OCI-LY7 (cell line): ENCODE data around the gene CARD19. TPM values are rescaled to one million over a fixed set of nuclear protein-coding genes. Genes with fewer than 3 reads are reported as not detected.

Source experiments
- BruUV-seq: library from RNA; stranded (reverse); fragments of 400-500 nt; replicated peaks from 2 replicates; lab custom pipeline; 2021; lab: Mats Ljungman, UMichigan
- CTCF ChIA-PET: fragments of 300-600 bp; sonication (Branson Sonifier 250); formaldehyde crosslinking; loops from one replicate; lab custom pipeline; 2022; ENCODE audit warnings: antibody characterized with exemption; ENCODE audit not compliant: unreplicated experiment; lab: Charles Lee
- POLR2A ChIA-PET: fragments of 300-600 bp; sonication (Branson Sonifier 250); formaldehyde crosslinking; loops from one replicate; lab custom pipeline; 2022; ENCODE audit warnings: antibody characterized with exemption; lab: Charles Lee
- DNase-seq: peaks from one replicate; pipeline ENCODE4 v3.0.0-alpha.2; 2015; ENCODE audit warnings: low spot score
- H2AFZ ChIP-seq: fragments of 200-600 bp; sonication (generic), shearing (Covaris generic); 2 replicates; pipeline ENCODE4 v1.6.1; 2014; ENCODE audit warnings: mild to moderate bottlenecking, antibody characterized with exemption, low read length, moderate library complexity
- H3K27ac ChIP-seq: fragments of 200-600 bp; sonication (generic); 2 replicates; pipeline ENCODE4 v1.5.1; 2014; ENCODE audit warnings: mixed run types, low read depth, mild to moderate bottlenecking, moderate library complexity, low read length, inconsistent platforms; ENCODE audit not compliant: poor library complexity, severe bottlenecking
- H3K36me3 ChIP-seq: fragments of 200-600 bp; sonication (generic); 2 replicates; pipeline ENCODE4 v1.6.1; 2014; ENCODE audit warnings: mild to moderate bottlenecking, antibody characterized with exemption, low read length, moderate library complexity, mixed read lengths; ENCODE audit not compliant: insufficient read depth
- H3K4me1 ChIP-seq: fragments of 200-600 bp; sonication (generic); 2 replicates; pipeline ENCODE4 v1.5.1; 2014; ENCODE audit warnings: mild to moderate bottlenecking, low read length; ENCODE audit not compliant: insufficient read depth, poor library complexity, severe bottlenecking
- H3K4me2 ChIP-seq: fragments of 200-600 bp; sonication (generic); 2 replicates; pipeline ENCODE4 v1.6.1; 2014; ENCODE audit warnings: mild to moderate bottlenecking, low read length
- H3K4me3 ChIP-seq: fragments of 200-600 bp; sonication (generic); 2 replicates; pipeline ENCODE4 v1.5.1; 2014; ENCODE audit warnings: mild to moderate bottlenecking, low read depth, low read length; ENCODE audit not compliant: poor library complexity, severe bottlenecking
- H3K79me2 ChIP-seq: fragments of 200-600 bp; sonication (generic); 2 replicates; pipeline ENCODE4 v1.6.1; 2016; ENCODE audit warnings: low read depth, mild to moderate bottlenecking, low read length, moderate library complexity, mixed read lengths; ENCODE audit not compliant: insufficient read depth
- H3K9me2 ChIP-seq: fragments of 200-600 bp; sonication (generic); 2 replicates; pipeline ENCODE4 v1.6.1; 2016; ENCODE audit warnings: mild to moderate bottlenecking, low read length, mixed read lengths; ENCODE audit not compliant: insufficient read depth
- H3K9me3 ChIP-seq: fragments of 200-600 bp; sonication (generic); 2 replicates; pipeline ENCODE4 v1.6.1; 2014; ENCODE audit warnings: mild to moderate bottlenecking, mixed run types, low read length, mixed read lengths
- H4K20me1 ChIP-seq: fragments of 200-600 bp; sonication (generic); 2 replicates; pipeline ENCODE4 v1.6.1; 2014; ENCODE audit warnings: mild to moderate bottlenecking, antibody characterized with exemption, low read length, moderate library complexity, mixed read lengths; ENCODE audit not compliant: insufficient read depth
- EZH2phosphoT487 ChIP-seq: fragments of 200-600 bp; sonication (generic); IDR thresholded peaks from 2 replicates; pipeline ENCODE4 v1.6.1; 2018; ENCODE audit warnings: low read depth, borderline replicate concordance, mild to moderate bottlenecking, mixed run types, antibody characterized with exemption, low read length, moderate library complexity, mixed read lengths
- intact Hi-C: fragments of 100-400 bp; cut with micrococcal nuclease; formaldehyde crosslinking; loops from one replicate; pipeline ENCODE4 v1.10.0; 2022; ENCODE audit not compliant: unreplicated experiment
- total RNA-seq, 2 experiments: library from RNA; depleted of rRNA in 1 of 2; stranded (reverse); fragments of >200 nt in 1 of 2; shearing (Covaris generic) in 1 of 2; gene quantifications; 2 replicates each; pipeline ENCODE4 v1.2.3, GENCODE V29; 2014 to 2022
- TF ChIP-seq, protein P1 (sequence below): fragments of 200-600 bp; sonication (generic); conservative IDR thresholded peaks from 2 replicates; pipeline ENCODE4 v1.5.1; 2014; ENCODE audit warnings: mild to moderate bottlenecking, antibody characterized with exemption, low read length, moderate library complexity, mixed read lengths

Gene CARD19
- total RNA-seq, 2 experiments from 2014 or later = 15.8 to 26.8 TPM

DNA sequence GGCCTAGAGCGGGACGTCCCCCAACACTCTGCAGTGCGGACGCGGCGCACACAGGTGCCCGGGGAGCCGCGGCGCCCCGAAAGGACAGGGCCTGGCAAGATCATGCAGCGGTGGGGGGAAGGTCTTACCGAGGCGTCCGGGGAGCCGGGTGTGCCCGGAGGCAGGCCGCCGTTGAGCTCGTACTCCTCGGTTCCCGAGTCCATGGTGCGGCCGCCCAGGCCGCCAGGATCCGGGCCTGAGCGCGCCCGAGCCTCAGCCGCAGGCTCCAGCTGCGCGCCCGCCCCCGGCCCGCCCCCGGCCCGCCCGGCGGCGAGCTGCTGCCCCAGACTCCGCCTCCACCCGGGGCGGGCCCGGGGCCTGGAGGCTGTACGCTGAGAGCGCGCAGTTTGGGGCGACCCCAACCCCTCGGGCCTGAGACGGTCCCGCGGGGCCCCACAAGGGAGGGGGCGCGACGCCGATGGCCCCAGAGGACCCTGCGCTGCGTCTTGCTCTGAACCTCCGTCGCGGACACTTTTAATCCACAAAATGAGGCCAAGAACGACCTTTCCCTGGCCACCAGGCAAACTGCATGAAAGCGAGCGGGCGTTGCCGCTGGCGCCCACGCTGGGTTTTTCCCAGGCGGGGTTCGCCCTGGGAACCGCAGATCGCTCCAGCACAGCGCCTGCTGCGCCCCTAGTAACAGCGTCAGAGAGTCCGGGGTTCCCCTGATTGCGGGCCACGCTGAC, 38.2 kb downstream of the CARD19 start, which contains the start of gene NINJ1:
Gene NINJ1 (minus strand): TSS at position 237 of the 725 bp plus-strand sequence. CDS start 34 bp downstream, at position 203.
- no peaks in the 10 kb centered on the region for H3K9me2 ChIP-seq
- H3K79me2 ChIP-seq = no peaks in the 10 kb centered on the region
- H3K4me2 ChIP-seq = peak within 1 kb of the TSS; percentile 96
- no TSS peak for BruUV-seq
- intact Hi-C loops = no loop called here
- H4K20me1 ChIP-seq = no peaks in the 10 kb centered on the region
- POLR2A ChIA-PET = interaction anchor here (0.6 to 1.6 kb wide), 2 partner anchors 12 to 27 kb away, joined by 3 read pairs; no protein-coding TSS in a partner anchor
- no peaks in the 10 kb centered on the region for H3K9me3 ChIP-seq
- peak within 1 kb of the TSS; percentile 83 for H2AFZ ChIP-seq
- CTCF ChIA-PET = interaction anchor here (0.6 to 0.8 kb wide), 3 partner anchors 9 to 39 kb away, joined by 3 to 6 read pairs (median 3); no protein-coding TSS in a partner anchor
- no peaks in the 10 kb centered on the region for H3K36me3 ChIP-seq
- peaks cover 43% of the 10 kb centered on the region for H3K4me1 ChIP-seq
- H3K4me3 ChIP-seq = peak within 1 kb of the TSS; percentile 83
- H3K27ac ChIP-seq = no peak within 1 kb of the TSS
- DNase-seq = peak; percentile 79
- TF ChIP-seq, protein P1, sequence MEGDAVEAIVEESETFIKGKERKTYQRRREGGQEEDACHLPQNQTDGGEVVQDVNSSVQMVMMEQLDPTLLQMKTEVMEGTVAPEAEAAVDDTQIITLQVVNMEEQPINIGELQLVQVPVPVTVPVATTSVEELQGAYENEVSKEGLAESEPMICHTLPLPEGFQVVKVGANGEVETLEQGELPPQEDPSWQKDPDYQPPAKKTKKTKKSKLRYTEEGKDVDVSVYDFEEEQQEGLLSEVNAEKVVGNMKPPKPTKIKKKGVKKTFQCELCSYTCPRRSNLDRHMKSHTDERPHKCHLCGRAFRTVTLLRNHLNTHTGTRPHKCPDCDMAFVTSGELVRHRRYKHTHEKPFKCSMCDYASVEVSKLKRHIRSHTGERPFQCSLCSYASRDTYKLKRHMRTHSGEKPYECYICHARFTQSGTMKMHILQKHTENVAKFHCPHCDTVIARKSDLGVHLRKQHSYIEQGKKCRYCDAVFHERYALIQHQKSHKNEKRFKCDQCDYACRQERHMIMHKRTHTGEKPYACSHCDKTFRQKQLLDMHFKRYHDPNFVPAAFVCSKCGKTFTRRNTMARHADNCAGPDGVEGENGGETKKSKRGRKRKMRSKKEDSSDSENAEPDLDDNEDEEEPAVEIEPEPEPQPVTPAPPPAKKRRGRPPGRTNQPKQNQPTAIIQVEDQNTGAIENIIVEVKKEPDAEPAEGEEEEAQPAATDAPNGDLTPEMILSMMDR = no peak
- TF ChIP-seq EZH2phosphoT487 = no peak

DNA sequence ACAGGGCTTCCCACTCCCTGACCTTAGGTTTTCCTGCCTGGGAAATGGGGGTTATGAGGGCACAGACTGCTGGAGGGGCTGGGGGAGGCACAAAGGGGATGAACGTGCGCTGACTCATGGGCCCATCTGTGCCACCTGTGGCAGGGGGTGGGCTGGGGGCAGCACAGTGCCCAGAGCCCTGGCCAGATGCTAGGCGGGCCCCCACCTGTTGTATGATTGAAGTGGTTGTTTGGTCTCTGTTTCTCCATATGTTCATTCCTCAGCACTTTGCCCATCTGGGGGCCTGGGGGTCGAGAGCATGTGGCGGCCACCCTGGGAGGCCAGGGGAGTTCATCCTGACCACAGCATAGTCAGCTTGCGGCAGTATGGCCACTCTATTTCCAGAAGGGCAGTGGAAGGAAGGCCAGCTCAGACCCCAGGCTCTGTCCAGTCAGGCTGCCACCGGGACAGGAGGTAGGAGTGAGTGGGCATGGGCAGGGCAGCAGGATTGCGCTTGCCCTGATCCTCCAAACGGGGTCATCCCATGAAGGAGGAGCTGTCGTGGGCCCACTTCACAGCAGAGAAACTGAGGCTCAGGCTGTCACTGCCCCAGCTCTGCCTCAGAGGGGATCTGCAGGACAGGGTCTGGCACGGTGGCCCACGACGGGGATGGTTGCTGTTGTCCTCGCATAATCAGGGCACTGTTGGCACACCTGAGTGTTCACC, 38.9 kb downstream of the CARD19 start:
- ChIA-PET CTCF (interaction anchor here (0.7 kb wide), 1 partner anchor 1048 kb away, joined by 6 read pairs; no protein-coding TSS in a partner anchor), POLR2A (interaction anchor here (1.6 kb wide), 1 partner anchor 11 kb away, joined by 3 read pairs; no protein-coding TSS in a partner anchor)
- H3K4me2 ChIP-seq = peak overlapping the region; percentile 96
- H3K4me3 ChIP-seq = peak overlapping the region; percentile 83
- peak overlapping the region; percentile 83; the same call in 1 of the 2 replicates for H2AFZ ChIP-seq
- H3K9me2 ChIP-seq = no peaks in the 10 kb centered on the region
- H4K20me1 ChIP-seq = no peaks in the 10 kb centered on the region
- H3K27ac ChIP-seq = no peak overlapping the region
- no TSS peak for BruUV-seq
- H3K4me1 ChIP-seq = peaks cover 50% of the 10 kb centered on the region
- no peaks in the 10 kb centered on the region for H3K9me3 ChIP-seq
- TF ChIP-seq EZH2phosphoT487 = no peak
- TF ChIP-seq, protein P1 = no peak
- H3K79me2 ChIP-seq = no peaks in the 10 kb centered on the region
- no peak for DNase-seq
- intact Hi-C loops = loop anchor here (5.0 kb wide), 1 partner anchor 73 kb away; no protein-coding TSS in a partner anchor
- H3K36me3 ChIP-seq = no peaks in the 10 kb centered on the region
